Ovary (tissue), 3 donors: ENCODE data around the gene PSMA6.

ENCODE experiments used
- EP300 ChIP-seq: sonication (generic); formaldehyde crosslinking; IDR thresholded peaks from one replicate; pipeline ENCODE4 v1.6.1; 2017; ENCODE audit warnings: antibody characterized with exemption
- TF ChIP-seq, protein P1 (sequence below), 3 donors: fragments of 450-650 bp in 2 of 3; fragments of 200-600 bp in 1 of 3; IDR thresholded peaks; one replicate each; pipeline versions ENCODE4 v1.5.1 to v1.8.0; 2016 to 2022; ENCODE audit warnings: antibody characterized with exemption in 3 of 3, mild to moderate bottlenecking in 1 of 3
- donor health status: DM: no; HTN: no; CAD: no.

DNA sequence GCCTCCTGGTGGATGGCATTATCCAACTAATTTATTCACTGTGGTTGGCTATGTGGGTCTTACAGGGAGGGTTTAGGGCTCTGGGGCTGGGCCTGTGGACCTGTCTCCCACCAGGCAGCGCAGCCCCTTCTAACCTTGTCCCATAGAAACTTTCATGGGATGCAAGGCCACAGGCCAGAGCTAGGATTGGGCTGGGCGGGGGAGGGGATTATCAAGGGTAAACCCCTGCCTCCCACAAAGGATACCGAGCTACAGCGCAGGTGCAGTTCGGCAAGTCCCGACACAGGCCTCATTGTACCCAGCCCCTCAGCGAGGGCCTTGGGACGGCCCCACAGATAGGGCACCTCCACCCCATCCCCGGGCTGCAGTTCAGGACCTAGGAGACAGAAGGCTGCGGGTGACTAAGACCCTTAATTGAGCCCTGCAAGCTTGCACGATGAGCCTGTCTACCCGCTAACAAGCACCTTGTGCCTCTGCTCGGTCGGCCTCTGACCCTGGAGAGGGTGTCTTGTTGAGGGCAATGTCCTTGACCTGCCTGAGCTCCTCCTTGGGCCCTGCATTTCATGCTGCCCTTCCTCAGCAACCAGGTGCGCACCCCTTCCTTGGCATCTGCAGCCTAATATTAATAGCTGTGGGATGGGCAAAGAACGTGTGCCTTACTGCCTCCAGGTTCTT, 46.7 kb downstream of the PSMA6 start:
- TF ChIP-seq, protein P1, sequence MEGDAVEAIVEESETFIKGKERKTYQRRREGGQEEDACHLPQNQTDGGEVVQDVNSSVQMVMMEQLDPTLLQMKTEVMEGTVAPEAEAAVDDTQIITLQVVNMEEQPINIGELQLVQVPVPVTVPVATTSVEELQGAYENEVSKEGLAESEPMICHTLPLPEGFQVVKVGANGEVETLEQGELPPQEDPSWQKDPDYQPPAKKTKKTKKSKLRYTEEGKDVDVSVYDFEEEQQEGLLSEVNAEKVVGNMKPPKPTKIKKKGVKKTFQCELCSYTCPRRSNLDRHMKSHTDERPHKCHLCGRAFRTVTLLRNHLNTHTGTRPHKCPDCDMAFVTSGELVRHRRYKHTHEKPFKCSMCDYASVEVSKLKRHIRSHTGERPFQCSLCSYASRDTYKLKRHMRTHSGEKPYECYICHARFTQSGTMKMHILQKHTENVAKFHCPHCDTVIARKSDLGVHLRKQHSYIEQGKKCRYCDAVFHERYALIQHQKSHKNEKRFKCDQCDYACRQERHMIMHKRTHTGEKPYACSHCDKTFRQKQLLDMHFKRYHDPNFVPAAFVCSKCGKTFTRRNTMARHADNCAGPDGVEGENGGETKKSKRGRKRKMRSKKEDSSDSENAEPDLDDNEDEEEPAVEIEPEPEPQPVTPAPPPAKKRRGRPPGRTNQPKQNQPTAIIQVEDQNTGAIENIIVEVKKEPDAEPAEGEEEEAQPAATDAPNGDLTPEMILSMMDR (IDR thresholded peaks at IDR 0.05): no peak
- TF ChIP-seq EP300: no peak
